SU-DHL-6 (cell line): Measurements from ENCODE around the gene FRY.

Source experiments
- H2AFZ ChIP-seq: fragments of 200-600 bp; sonication (generic); 2 replicates; pipeline ENCODE4 v1.6.1; 2014; ENCODE audit warnings: low read depth, mild to moderate bottlenecking, moderate library complexity, mixed read lengths, antibody characterized with exemption, low read length; ENCODE audit not compliant: severe bottlenecking
- H3F3A ChIP-seq: fragments of 200-600 bp; shearing (Covaris generic); 2 replicates; pipeline ENCODE4 v1.6.0; 2016; ENCODE audit warnings: antibody characterized with exemption, mild to moderate bottlenecking; ENCODE audit not compliant: insufficient read depth
- H3K27ac ChIP-seq: fragments of 200-600 bp; sonication (generic); 2 replicates; pipeline ENCODE4 v1.5.1; 2016; ENCODE audit warnings: low read depth, mild to moderate bottlenecking, low read length, moderate library complexity, mixed read lengths
- H3K27me3 ChIP-seq: fragments of 200-600 bp; sonication (generic), shearing (Covaris generic); 2 replicates; pipeline ENCODE4 v1.6.0; 2014; ENCODE audit warnings: mild to moderate bottlenecking, low read length
- H3K36me3 ChIP-seq: fragments of 200-600 bp; sonication (generic); 2 replicates; pipeline ENCODE4 v1.6.1; 2014; ENCODE audit warnings: mild to moderate bottlenecking, low read length, mixed read lengths
- H3K4me2 ChIP-seq: fragments of 300-600, 200-600 bp; shearing (Covaris generic), sonication (generic); 2 replicates; pipeline ENCODE4 v1.6.0; 2014; ENCODE audit warnings: low read length, low read depth, mild to moderate bottlenecking; ENCODE audit not compliant: poor library complexity, severe bottlenecking
- H3K4me3 ChIP-seq: fragments of 200-600 bp; sonication (generic); 2 replicates; pipeline ENCODE4 v1.5.1; 2014; ENCODE audit warnings: antibody characterized with exemption, low read length, mild to moderate bottlenecking, mixed read lengths; ENCODE audit not compliant: insufficient read depth, poor library complexity, severe bottlenecking
- H3K79me2 ChIP-seq: fragments of 200-600 bp; sonication (generic); 2 replicates; pipeline ENCODE4 v1.6.1; 2014; ENCODE audit warnings: mild to moderate bottlenecking, low read length, moderate library complexity; ENCODE audit not compliant: insufficient read depth
- H3K9ac ChIP-seq: fragments of 200-600 bp; sonication (generic); 2 replicates; pipeline ENCODE4 v1.7.0; 2014; ENCODE audit warnings: mild to moderate bottlenecking, low read length
- H3K9me2 ChIP-seq: fragments of 200-600 bp; sonication (generic); replicated peaks from 2 replicates; pipeline ENCODE4 v1.6.1; 2014; ENCODE audit warnings: low read length; ENCODE audit not compliant: insufficient read depth
- H3K9me3 ChIP-seq: fragments of 200-600 bp; sonication (generic); 2 replicates; pipeline ENCODE4 v1.6.1; 2014; ENCODE audit warnings: low read length, mixed read lengths; ENCODE audit not compliant: insufficient read depth
- H4K20me1 ChIP-seq: fragments of 200-600 bp; sonication (generic); 2 replicates; pipeline ENCODE4 v1.6.1; 2014; ENCODE audit warnings: low read depth, mild to moderate bottlenecking, antibody characterized with exemption, low read length, moderate library complexity, mixed read lengths
- EZH2phosphoT487 ChIP-seq: fragments of 200-600 bp; sonication (generic), shearing (Covaris generic); conservative IDR thresholded peaks from 2 replicates; pipeline ENCODE4 v1.6.1; 2018; ENCODE audit warnings: mild to moderate bottlenecking, antibody characterized with exemption, low read length, moderate library complexity, mixed read lengths
- TF ChIP-seq, protein P1 (sequence below): fragments of 200-600 bp; sonication (generic); IDR thresholded peaks from one replicate; pipeline ENCODE4 v1.5.1; 2017; ENCODE audit warnings: antibody characterized with exemption, mild to moderate bottlenecking, low read length, moderate library complexity; ENCODE audit not compliant: insufficient read depth, poor library complexity, severe bottlenecking

FRY gene

DNA sequence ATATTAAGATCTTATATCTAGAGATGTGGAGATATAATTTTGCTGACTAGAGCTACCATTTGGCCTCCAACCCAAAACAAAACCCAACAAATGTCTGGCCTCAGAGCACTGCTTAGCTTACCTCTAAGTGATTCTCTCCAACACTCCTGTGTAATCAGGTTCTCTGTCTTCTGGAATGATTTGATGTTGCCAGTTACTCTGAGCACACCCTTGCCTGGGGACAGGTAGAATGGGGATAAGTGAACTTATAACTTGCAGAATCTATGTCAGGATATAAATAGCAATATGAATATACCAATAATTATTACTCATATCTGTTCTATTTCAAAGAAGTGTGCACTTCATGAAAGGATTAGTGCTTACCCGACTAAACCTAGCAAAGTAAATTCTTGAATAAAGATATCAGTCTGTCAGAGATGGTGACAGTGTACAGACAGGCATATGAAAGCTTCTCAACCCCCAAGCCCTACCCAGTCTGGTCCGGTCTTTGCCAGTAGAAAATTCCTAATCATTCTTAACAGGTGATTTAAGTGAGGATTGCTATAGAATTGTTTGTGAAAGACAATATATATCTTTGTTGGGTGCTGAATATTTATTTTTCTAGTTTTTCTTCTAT is 250.6 kb downstream of the FRY start:
- H3K79me2 ChIP-seq = no peaks in the 10 kb centered on the region
- no peaks in the 10 kb centered on the region for H3F3A ChIP-seq
- no peaks in the 10 kb centered on the region for H3K9me2 ChIP-seq
- no peak overlapping the region for H3K4me3 ChIP-seq
- no peak overlapping the region for H2AFZ ChIP-seq
- H3K27ac ChIP-seq = no peak overlapping the region
- H3K9ac ChIP-seq = no peak overlapping the region
- H3K9me3 ChIP-seq = no peaks in the 10 kb centered on the region
- H3K27me3 ChIP-seq = no peaks in the 10 kb centered on the region
- no peak for TF ChIP-seq EZH2phosphoT487
- TF ChIP-seq, protein P1, sequence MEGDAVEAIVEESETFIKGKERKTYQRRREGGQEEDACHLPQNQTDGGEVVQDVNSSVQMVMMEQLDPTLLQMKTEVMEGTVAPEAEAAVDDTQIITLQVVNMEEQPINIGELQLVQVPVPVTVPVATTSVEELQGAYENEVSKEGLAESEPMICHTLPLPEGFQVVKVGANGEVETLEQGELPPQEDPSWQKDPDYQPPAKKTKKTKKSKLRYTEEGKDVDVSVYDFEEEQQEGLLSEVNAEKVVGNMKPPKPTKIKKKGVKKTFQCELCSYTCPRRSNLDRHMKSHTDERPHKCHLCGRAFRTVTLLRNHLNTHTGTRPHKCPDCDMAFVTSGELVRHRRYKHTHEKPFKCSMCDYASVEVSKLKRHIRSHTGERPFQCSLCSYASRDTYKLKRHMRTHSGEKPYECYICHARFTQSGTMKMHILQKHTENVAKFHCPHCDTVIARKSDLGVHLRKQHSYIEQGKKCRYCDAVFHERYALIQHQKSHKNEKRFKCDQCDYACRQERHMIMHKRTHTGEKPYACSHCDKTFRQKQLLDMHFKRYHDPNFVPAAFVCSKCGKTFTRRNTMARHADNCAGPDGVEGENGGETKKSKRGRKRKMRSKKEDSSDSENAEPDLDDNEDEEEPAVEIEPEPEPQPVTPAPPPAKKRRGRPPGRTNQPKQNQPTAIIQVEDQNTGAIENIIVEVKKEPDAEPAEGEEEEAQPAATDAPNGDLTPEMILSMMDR = no peak
- no peaks in the 10 kb centered on the region for H4K20me1 ChIP-seq
- no peaks in the 10 kb centered on the region for H3K36me3 ChIP-seq
- H3K4me2 ChIP-seq = no peak overlapping the region

DNA sequence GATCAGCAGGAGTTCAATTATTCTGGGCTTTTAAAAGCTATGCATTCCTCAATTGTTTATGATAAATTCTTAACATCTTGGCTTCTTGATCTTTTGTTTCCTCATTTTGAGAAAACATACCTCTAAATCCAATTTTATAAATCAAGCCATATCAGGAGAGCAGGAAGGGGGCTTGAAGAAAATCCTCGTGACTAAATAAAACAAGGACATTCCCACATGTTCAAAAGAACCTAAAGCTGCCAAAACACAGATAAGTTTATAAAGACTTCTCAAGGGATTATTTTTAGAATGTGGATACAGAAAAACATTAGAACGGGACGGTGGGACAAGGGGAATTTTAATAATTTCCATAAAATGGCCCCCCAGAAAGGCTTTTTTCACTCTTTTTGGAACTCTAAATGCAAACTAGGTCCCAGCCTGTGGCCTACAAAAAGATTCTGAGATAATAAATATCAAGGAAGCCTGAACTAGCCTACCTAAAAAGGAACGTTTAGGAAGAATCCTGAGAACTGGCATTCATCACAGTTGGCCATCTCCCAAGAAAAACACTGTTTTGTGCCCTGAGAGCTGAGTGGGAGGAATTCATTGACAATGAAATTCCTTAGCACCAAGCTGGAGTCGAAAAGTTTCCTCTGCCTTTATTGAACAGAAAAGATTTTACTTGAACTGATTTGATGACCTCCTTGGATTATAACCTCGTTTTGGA is 253.5 kb downstream of the FRY start:
- H3F3A ChIP-seq = no peaks in the 10 kb centered on the region
- no peak overlapping the region for H2AFZ ChIP-seq
- no peak overlapping the region for H3K27ac ChIP-seq
- no peak overlapping the region for H3K4me2 ChIP-seq
- no peak overlapping the region for H3K9ac ChIP-seq
- no peaks in the 10 kb centered on the region for H3K79me2 ChIP-seq
- no peak for TF ChIP-seq EZH2phosphoT487
- TF ChIP-seq, protein P1 = no peak
- no peaks in the 10 kb centered on the region for H3K9me3 ChIP-seq
- H3K9me2 ChIP-seq = no peaks in the 10 kb centered on the region
- H4K20me1 ChIP-seq = no peaks in the 10 kb centered on the region
- no peak overlapping the region for H3K4me3 ChIP-seq
- H3K36me3 ChIP-seq = no peaks in the 10 kb centered on the region
- no peaks in the 10 kb centered on the region for H3K27me3 ChIP-seq

DNA sequence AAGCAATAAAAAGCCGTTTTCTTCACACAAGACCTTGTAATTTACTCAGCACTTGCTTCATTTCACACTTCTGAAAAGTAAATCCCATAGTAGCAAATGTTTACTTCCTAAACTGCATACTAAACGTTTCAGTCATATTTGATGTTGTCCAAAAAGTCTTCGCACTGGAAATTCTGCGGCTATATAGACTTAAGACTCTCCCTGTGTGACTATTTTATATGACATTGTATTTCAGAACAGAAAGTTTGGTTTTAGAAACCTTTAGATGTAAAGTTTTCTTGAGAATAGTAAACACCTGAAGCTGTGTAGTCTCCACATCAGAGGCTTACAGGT is 254.0 kb downstream of the FRY start:
- no peak overlapping the region for H3K4me2 ChIP-seq
- no peak for TF ChIP-seq EZH2phosphoT487
- TF ChIP-seq, protein P1 = no peak
- H3K27me3 ChIP-seq = no peaks in the 10 kb centered on the region
- no peaks in the 10 kb centered on the region for H3K79me2 ChIP-seq
- no peaks in the 10 kb centered on the region for H3K9me2 ChIP-seq
- H3K9ac ChIP-seq = no peak overlapping the region
- H4K20me1 ChIP-seq = no peaks in the 10 kb centered on the region
- H3F3A ChIP-seq = no peaks in the 10 kb centered on the region
- no peaks in the 10 kb centered on the region for H3K9me3 ChIP-seq
- H2AFZ ChIP-seq = no peak overlapping the region
- H3K36me3 ChIP-seq = no peaks in the 10 kb centered on the region
- H3K27ac ChIP-seq = no peak overlapping the region
- H3K4me3 ChIP-seq = no peak overlapping the region
